MM.1S (cell line): Measurements from ENCODE around the gene TMEM174.
"Not testable (repeated sequence)": the region's sequence is repeated elsewhere in the genome, so short reads cannot be mapped to it uniquely, and the experiment has no call there.

Experiments
- CTCF ChIP-seq: fragments of 300-600 bp; sonication (generic); IDR thresholded peaks from 2 replicates; pipeline ENCODE4 v1.5.1; 2016; ENCODE audit warnings: antibody characterized with exemption, low read length, mixed read lengths
- EZH2 ChIP-seq: fragments of 300-600 bp; sonication (generic); optimal IDR thresholded peaks from 2 replicates; pipeline ENCODE3; 2017; ENCODE audit warnings: low read depth, mild to moderate bottlenecking, antibody characterized with exemption, low read length, mixed read lengths
- EZH2phosphoT487 ChIP-seq: fragments of 300-600 bp; sonication (generic); IDR thresholded peaks from 2 replicates; pipeline ENCODE4 v1.6.1; 2018; ENCODE audit warnings: antibody characterized with exemption, low read length

- TF ChIP-seq CTCF, EZH2, EZH2phosphoT487: not testable (repeated sequence)
Observed at GRCh38 chr5:73219336-73219735, 46.3 kb downstream of the TMEM174 start.
